ENCODE results near the gene MXD4.

DNA sequence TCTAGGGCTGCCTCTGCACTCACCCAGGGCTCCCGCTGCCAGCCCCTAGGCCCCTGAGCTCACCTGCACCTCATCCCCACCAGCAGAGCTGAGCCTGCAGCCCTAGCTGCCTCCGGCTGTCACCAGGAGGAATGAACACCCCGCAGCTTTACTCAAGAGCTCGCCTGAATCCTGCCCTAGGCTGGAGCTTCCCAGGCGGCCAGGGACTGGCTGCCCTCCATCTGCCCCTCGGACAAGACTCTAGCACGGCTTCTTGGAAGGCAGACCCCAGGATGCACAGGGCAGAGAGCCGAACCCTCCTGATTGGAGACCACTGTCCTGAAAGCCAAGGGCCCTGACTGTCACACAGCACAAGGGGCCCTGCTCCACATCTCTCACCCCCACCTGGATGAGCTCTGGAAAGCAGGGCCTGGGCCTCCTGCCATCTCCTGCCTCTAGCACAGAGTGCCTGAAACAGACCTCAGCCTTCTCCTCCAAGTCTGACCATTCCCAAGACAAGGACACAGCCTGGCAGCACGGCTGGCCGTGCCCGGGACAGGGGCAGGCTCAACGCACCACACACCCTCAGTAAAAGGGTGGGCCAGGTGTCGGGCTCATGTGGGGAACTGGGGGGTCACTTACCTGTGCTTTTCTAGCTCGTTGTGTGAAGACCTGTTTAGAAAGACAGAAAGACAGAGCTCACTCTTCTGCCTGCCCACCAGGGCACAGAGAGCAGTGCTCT lies 4.4 kb downstream of the MXD4 start:
- TF ChIP-seq, protein P1, sequence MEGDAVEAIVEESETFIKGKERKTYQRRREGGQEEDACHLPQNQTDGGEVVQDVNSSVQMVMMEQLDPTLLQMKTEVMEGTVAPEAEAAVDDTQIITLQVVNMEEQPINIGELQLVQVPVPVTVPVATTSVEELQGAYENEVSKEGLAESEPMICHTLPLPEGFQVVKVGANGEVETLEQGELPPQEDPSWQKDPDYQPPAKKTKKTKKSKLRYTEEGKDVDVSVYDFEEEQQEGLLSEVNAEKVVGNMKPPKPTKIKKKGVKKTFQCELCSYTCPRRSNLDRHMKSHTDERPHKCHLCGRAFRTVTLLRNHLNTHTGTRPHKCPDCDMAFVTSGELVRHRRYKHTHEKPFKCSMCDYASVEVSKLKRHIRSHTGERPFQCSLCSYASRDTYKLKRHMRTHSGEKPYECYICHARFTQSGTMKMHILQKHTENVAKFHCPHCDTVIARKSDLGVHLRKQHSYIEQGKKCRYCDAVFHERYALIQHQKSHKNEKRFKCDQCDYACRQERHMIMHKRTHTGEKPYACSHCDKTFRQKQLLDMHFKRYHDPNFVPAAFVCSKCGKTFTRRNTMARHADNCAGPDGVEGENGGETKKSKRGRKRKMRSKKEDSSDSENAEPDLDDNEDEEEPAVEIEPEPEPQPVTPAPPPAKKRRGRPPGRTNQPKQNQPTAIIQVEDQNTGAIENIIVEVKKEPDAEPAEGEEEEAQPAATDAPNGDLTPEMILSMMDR (conservative IDR thresholded peaks at IDR 0.05) = no peak
- TF ChIP-seq ZFX (IDR thresholded peaks at IDR 0.05) = no peak

Measured in C4-2B (cell line).